T-helper 1 cell (primary cell): ENCODE data around the gene ACACB.
A peak's percentile ranks its signal among the peaks of the same experiment; 100 is the strongest.

Experiments used
- DNase-seq, 5 donors: peaks; one replicate each; pipeline ENCODE4 v3.0.0-alpha.2; 2012 to 2020

ACACB gene

GRCh38 chr12:109258607-109259544, 142.5 kb downstream of the ACACB start:
- DNase-seq, result no peak

DNA sequence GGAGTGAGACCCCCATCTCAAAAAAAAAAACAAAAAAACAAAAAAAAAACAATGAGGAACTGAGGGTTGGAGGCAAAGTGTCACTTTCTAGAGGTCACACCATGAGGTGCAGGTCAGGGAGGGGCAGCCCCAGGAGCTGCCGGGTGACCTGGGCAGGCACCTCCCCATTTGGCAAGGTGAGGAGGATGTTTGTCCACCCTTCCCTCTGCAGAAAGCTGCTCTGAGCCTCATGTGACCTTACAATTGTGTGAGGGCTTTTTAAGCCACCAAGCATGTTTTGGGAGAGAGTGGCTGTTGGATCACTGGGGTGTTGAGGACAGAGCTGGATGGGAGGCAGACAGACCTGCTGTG, 143.1 kb downstream of the ACACB start:
- DNase-seq, result no peak

- DNase-seq, result no peak
Observed at GRCh38 chr12:109261087-109261486, 144.7 kb downstream of the ACACB start.

DNA sequence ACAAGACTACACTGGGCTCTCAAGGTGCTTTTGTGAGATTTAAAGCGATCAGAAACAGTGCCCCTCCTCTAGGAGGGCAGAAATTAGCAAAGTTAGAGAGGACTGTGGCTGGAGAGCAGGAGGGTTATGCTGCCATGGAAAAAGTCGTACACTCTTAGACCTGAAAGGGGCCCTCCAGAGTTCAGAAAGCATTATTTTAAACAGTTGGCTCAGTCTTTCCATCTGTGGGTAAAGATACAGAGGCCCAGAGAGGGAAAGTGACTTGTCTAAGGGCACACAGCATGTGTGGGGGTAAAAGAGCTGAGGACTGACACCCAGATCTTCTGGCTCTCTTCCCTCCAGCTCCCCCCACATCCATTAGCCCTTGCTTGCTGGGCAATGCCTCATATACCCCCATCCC, 145.6 kb downstream of the ACACB start:
- DNase-seq, result no peak

DNA sequence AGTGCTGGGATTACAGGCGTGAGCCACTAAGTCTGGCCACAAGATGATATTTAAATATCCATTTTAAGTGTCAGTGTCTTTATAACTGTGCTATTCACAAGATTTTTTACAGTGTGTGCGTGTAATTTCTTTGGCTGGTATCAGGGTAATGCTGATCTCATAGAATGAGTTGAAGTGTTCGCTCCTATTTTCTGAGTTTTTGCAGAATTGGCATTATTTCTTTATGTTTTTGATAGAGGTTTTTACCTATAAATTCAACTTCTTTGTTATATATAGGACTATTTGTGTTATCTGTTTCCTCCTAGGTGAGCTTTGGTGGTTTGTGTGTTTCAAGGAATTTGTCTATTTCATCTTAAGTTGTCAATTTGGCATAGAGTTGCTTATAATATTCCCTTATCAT, 147.1 kb downstream of the ACACB start:
- no peak for DNase-seq

DNA sequence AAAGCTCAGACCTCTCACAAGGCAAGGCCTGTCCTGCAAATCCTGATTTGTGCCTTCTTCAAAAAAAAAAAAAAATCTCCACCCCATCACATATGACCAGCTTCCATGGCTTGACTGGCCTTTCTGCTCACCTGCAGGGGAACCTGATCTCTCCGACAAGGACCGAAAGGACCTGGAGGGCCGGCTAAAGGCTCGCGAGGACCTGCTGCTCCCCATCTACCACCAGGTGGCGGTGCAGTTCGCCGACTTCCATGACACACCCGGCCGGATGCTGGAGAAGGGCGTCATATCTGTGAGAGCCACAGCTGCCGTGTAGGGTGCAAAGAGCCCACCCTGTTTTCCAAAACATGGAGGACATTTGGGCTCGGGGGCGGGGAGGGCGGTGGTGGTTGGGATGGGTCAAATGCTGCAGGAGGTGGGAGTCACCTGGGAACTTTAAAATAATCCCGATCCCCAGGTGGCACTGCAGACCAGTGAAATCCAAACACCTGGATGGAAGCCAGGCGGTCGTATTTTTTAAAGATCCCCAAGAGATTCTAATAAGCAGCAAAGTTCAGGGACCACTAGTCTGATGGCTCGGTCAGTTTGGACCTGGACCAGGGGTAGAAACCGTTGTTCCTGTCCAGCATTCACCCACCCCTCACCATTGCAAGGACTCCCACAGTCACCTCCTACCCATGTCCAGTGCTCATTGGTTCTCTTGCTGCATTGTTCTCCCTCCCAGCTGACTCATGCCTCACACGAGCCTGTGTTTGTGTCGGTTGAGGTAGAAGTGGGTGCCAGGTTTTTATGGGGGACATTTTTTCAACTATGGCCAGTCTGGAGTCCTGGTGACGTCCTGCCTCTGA, 147.9 kb downstream of the ACACB start:
- DNase-seq, result peak in 1 of 5 donors; percentile 28

DNA sequence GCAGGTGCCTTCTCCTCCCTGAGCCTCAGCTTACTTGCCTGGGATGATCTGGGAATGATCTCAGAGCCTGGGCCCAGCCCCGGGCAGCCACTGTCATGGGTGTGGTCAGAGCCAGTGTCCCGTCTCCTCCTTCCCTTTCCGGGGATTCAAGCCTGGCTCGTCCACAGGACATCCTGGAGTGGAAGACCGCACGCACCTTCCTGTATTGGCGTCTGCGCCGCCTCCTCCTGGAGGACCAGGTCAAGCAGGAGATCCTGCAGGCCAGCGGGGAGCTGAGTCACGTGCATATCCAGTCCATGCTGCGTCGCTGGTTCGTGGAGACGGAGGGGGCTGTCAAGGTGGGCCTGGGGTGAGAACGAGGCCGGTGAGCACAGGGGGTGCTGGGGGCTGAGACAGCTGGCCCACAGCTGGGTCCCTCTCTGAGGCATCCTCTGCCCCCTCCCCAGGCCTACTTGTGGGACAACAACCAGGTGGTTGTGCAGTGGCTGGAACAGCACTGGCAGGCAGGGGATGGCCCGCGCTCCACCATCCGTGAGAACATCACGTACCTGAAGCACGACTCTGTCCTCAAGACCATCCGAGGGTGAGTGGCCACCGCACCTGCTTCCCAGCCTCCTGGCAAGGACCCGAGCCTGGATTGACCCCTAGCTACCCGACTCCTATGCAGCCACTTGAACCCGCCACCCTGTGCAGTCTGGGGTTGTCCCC, 148.7 kb downstream of the ACACB start:
- no peak for DNase-seq

DNA sequence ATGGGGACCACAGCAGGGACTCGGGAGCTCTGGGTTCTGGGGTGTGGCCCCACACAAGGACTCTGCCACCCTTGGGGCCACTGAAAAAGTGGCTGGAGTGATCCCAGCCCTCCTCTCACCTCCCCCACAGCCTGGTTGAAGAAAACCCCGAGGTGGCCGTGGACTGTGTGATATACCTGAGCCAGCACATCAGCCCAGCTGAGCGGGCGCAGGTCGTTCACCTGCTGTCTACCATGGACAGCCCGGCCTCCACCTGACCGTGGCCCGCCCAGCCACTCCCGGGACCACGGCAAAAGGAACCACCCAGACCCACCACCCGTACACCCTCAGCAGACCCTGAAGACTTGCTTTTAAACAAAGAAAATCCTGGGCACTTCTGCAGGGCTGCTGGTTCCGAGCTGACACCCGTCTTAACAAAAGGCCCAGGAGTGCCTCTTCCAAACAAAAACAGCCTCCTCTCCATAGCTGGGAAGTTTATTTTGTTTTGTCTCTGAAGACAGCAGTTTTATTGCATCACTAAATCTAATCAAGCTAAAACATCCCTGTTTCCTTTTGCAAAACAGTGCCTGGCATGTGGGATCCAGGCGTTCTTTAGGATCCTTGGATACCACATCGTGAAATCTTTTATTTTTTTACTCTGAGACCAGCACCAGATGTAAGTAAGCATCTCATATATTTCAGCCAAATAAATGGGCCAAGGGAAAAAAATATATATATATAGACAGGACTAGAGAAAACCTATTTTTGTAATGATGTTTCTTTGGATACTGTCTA, 149.9 kb downstream of the ACACB start:
- no peak for DNase-seq

GRCh38 chr12:109267361-109267760, 151.0 kb downstream of the ACACB start:
- no peak for DNase-seq

DNA sequence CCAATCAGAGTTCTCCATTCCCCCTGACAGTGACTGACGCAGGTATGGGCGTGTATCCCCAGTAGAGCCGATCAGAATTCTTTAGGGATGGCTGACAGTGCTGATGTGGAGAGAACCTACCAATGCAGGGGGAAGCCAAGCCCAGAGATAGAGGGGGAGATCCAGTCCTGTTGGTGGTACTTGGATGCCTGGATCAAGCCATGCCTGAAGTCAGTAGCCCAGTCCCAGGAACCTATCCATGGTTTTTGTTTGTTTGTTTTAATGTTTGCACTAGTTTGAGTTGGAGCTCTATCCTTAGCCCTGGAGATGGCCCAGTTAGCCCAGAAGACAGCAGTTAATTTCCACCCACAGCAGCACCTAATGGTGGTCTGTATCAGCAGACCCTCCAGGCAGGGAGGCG, 152.5 kb downstream of the ACACB start:
- no peak for DNase-seq

DNA sequence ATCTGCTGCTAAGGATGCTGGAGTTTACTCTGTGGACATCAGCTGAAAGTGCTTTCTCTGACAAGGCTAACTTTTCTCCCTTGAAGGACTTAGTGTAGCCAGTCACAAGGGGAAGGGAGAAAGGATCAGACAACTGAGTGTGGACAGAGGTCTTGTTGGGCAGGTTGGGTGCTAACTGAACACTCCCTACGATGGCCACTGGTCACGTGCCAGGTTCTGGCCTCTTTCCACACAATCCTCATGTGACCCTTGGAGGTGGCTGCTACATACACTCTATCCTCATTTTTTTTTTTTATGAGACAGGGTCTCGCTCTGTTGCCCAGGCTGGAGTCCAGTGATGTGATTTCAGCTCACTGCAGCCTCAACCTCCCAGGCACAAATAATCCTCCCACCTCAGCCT, 153.0 kb downstream of the ACACB start:
- no peak for DNase-seq

DNA sequence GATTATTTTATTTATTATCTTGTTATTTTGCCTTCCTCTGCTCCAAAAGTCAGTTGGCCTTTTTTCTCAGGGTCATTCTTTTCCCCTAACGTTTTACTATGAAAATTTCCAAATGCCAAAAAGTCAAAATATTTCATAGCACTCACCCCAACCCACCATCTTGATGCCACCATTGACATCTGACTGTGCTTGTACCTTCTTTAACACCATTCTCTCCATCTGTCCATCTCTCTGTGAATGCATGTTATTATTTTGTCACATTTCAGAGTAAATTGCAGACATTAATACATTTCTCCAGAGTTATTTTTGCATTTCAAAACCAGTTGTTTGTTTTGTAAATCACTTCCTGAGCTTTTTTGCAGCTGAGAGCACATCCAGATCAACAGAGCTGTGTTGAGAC, 154.1 kb downstream of the ACACB start:
- DNase-seq, result no peak

DNA sequence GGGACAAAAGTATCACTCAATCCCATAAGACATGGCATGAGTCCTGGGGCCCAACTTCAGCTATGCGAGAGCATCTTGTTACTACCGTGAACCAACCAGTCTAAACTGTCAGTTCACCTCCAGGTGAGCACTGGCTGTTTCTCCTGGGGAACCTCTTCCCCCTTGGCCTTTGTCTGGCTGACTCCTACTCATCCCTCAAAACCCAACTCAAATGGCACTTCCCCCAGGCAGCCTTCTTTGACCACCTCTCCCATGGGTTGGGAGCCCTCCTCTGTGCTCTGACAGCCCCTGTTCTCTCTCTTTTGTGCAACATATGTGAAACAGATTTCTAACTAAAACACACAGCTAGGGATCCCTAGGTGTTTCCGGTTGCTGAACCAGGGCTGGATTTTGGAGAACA, 155.0 kb downstream of the ACACB start:
- no peak for DNase-seq

DNA sequence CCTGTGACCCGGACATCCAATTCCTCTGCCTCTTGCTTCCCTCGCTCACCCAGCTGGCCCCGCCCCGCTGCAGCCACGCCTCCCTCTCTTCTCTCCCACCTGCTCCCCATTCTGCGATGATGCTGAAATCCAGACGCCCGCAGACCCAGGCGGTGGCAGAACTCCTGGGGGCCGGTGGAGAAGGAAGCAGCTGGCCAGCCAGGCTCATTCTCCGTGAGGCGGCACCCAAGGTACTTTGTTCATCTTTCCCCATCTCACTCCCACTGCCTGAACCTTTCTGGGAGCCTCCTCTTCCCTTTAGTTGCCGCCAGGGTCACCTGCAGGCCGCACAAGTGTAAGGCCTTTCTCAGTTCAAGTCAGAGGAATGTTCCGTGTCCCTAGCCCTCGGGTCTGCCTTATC, 157.0 kb downstream of the ACACB start:
- no peak for DNase-seq

- no peak for DNase-seq
Observed at GRCh38 chr12:109274381-109274780, 158.0 kb downstream of the ACACB start.

DNA sequence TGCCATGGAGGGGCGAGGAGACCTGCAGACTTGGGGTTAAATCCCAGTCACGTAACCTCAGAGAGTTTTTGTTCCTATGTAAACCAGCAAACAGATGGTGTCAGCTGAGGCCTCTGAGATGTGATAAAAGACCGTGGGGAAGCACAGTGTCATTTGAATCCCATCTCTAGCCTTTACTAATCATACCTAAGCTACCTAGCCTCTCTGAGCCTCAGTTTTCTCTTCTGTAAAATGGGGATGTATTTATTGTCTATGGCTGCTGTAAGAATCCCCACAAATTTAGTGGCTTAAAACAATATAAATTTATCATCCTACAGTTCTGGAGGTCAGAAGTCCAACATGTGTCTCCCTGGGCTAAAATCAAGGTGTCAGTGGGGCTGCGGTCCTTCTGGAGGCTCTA, 158.8 kb downstream of the ACACB start:
- DNase-seq, result no peak

GRCh38 chr12:109276160-109276559, 159.8 kb downstream of the ACACB start:
- no peak for DNase-seq

GRCh38 chr12:109277255-109277898, 161.0 kb downstream of the ACACB start:
- DNase-seq, result no peak

GRCh38 chr12:109277899-109278762, 161.7 kb downstream of the ACACB start:
- DNase-seq, result no peak

DNA sequence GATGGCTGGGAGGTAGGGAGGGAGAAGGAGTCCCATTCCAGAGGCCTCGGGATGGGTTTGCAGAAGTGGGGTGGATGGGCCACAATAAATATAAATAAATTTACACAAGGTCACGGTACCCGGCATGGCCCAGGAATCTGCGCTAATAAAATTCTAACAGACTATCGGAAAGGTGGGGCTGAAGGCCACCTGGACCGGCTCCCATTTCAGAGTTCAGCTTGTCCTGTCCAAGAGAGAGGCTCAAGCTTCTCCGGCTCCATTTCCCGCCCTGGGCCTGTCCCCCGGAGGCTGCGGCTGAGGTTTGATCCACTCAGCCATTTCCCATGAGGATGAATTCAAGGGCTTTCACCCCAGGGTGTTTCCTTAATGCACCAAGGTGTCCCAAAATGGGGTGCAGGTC, 162.5 kb downstream of the ACACB start:
- no peak for DNase-seq

DNA sequence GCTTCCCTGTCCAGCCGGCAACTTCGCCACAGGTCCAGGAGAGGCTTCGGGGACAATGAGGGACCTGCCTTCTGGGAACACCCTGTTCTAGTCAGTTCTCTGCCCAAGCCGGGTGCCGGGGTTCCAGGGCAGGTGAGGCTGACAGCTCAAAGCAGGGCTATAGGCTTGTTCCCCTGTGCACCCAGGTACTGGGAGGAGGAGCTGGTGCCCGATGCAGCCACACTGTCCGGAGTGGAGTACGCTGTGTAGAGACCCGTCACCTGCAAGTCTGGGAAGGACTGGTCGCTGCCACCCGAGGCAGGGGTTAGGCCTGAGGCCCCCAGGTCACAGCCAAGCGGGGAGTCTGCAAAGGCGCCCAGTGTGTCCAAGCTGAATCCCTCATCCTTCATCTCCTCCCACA, 163.1 kb downstream of the ACACB start:
- no peak for DNase-seq
